ENCODE data around the gene IDH3G.

GRCh38 chrX:153736871-153737441 lies 57.2 kb downstream of the IDH3G start:
- TF ChIP-seq CTCF (IDR thresholded peaks at IDR 0.05 in 8 of 11, conservative IDR thresholded peaks at IDR 0.05 in 3 of 11) (no peak), POLR2AphosphoS5 (IDR thresholded peaks at IDR 0.05) (no peak), POLR2A (IDR thresholded peaks at IDR 0.05) (no peak)

Data from spleen (tissue), 7 donors.